Kidney epithelial cell (primary cell): ENCODE results near the gene DNAJC2. TPM values are rescaled to one million over a fixed set of nuclear protein-coding genes. Genes with fewer than 3 reads are reported as not detected.

Source experiments
- DNase-seq: peaks from one replicate; pipeline ENCODE4 v3.0.0-alpha.2; 2010; ENCODE audit warnings: low read depth
- H3K27me3 ChIP-seq: 2 replicates; pipeline ENCODE4 v1.6.0; 2011; ENCODE audit warnings: low read length; ENCODE audit not compliant: control insufficient read depth, insufficient read depth
- H3K36me3 ChIP-seq: 2 replicates; pipeline ENCODE4 v1.5.1; 2011; ENCODE audit warnings: low read length; ENCODE audit not compliant: control insufficient read depth, insufficient read depth
- H3K4me3 ChIP-seq: 2 replicates; pipeline ENCODE4 v1.5.1; 2011; ENCODE audit warnings: low read depth, mild to moderate bottlenecking, control low read depth, low read length
- CTCF ChIP-seq: IDR thresholded peaks from 2 replicates; pipeline ENCODE4 v1.5.1; 2011; ENCODE audit warnings: mild to moderate bottlenecking, moderate library complexity, low read length, control low read depth, inconsistent platforms; ENCODE audit not compliant: insufficient read depth, poor library complexity, severe bottlenecking
- total RNA-seq: library from RNA; depleted of rRNA; stranded (reverse); fragments of >200 nt; gene quantifications from 2 replicates; pipeline ENCODE4 v1.2.3, GENCODE V29; 2015

DNAJC2 gene, protein sequence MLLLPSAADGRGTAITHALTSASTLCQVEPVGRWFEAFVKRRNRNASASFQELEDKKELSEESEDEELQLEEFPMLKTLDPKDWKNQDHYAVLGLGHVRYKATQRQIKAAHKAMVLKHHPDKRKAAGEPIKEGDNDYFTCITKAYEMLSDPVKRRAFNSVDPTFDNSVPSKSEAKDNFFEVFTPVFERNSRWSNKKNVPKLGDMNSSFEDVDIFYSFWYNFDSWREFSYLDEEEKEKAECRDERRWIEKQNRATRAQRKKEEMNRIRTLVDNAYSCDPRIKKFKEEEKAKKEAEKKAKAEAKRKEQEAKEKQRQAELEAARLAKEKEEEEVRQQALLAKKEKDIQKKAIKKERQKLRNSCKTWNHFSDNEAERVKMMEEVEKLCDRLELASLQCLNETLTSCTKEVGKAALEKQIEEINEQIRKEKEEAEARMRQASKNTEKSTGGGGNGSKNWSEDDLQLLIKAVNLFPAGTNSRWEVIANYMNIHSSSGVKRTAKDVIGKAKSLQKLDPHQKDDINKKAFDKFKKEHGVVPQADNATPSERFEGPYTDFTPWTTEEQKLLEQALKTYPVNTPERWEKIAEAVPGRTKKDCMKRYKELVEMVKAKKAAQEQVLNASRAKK
- 22.5 and 32.4 TPM in 2 replicates for total RNA-seq

DNA sequence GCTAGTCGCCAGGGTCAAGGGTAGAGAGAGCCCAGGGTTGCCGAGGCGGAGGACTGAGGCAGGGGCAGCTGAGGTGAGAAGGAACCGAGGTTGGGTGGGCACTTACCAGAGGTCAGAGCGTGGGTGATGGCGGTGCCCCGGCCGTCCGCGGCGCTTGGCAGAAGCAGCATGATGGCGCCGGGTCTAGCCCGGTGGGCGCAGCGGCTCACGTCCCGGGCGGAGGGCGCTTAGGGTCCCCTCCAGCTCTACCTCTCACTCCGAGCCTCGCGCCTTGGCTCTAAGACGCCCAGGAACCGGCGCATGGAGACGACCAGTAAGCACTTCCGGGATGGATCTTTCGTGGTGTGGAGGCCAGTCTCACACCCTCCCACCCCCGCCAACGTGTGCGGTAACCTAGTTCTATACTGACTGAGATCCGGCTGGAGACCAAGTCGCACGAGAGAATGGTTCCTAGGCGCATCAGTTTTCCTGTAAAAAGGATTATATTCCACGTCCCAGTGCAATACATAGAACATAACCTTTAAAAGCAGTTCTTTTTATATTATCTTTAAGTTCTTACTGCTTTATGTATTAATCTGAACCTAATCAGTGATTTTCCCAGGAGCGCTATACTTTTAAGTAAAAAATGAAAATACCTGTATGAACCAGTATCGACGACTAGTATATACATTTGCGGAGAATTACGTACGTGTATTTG lies at the start of gene DNAJC2:
TSS of gene DNAJC2 (minus strand) at position 315 of the 697 bp plus-strand sequence. CDS start at position 170, 145 bp downstream.
- Histone ChIP-seq H3K4me3 (peak within 1 kb of the TSS; percentile 90), H3K27me3 (no peaks in the 10 kb centered on the region), H3K36me3 (peaks cover 2% of the 10 kb centered on the region)
- peak; percentile 62 for DNase-seq
- TF ChIP-seq CTCF, result no peak

GRCh38 chr7:103391976-103392375 lies 47.4 kb upstream of the DNAJC2 start:
- no peaks in the 10 kb centered on the region for H3K36me3 ChIP-seq
- no peak for TF ChIP-seq CTCF
- H3K4me3 ChIP-seq, result no peak overlapping the region
- DNase-seq, result no peak
- H3K27me3 ChIP-seq, result no peaks in the 10 kb centered on the region

DNA sequence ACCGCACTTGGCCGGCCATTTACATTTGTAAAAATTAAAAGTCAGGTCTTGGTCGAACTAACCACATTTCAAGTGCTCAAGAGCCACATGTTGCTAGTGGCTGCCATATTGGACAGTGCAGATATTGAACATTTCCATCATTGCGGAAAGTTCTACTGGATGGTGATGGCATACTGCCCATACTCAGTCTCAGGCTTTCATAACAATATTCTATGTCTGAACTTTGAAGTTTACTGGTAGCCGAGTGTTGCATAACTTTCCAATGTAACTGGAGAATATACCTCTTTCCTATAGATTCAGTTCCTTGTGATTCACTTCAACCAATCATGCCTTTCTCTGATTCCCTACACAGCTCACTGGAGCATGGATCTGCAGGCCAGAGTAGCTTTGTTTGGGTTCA lies 46.6 kb upstream of the DNAJC2 start:
- H3K4me3 ChIP-seq, result no peak overlapping the region
- H3K27me3 ChIP-seq, result no peaks in the 10 kb centered on the region
- H3K36me3 ChIP-seq, result no peaks in the 10 kb centered on the region
- TF ChIP-seq CTCF, result no peak
- DNase-seq, result no peak

DNA sequence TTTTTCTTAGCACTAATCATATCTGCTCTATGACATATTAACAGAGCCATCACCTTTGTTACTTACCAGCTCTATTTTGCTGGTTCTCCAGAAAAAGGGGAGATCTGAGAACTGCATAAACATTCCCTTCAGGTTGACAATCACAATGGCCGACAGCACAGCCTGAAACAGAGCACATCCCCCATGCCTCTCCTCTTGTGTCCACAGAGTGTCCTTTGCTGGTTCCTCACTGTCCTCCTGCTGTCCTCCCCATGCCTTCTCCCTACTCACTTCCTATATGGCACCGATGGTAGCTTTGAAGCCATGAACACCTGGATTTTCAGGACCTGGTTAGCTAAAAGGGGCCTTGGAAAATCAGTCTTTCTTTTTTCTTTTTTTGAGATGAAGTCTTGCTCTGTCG lies 44.7 kb upstream of the DNAJC2 start:
- DNase-seq, result no peak
- no peak for TF ChIP-seq CTCF
- H3K27me3 ChIP-seq, result no peaks in the 10 kb centered on the region
- H3K36me3 ChIP-seq, result no peaks in the 10 kb centered on the region
- H3K4me3 ChIP-seq, result no peak overlapping the region

DNA sequence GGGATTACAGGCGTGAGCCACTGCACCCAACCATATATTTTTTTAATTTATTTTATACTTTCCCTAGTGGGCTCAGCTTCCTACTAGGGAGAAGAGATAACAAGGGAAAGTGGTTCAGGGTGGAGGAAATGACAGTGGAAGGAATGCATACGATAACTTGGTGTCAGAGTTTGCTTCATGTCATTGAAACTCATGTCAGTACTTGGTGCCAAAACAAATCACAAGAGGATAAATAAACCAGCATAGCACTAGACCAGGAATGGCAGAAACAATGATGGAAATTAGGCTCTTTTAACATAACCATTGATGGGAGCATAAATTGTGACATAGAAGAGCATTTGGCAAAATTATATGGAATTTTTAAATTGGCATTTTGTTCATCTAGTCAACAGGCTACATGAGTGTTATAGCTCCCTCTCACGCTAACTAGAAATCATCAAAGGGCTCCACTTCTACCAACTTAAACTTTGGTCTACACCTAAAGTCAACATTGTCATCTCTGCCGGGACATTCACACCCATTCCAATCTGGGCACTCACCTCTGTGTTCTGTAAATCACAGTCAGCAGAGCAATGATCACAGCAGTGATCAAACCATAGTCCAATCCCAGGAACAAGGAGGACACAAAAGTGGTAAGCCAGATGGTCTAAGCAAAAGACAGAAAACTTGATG lies 44.0 kb upstream of the DNAJC2 start:
- no peak for DNase-seq
- H3K4me3 ChIP-seq, result no peak overlapping the region
- no peak for TF ChIP-seq CTCF
- H3K36me3 ChIP-seq, result no peaks in the 10 kb centered on the region
- H3K27me3 ChIP-seq, result no peaks in the 10 kb centered on the region
